CD4-positive, alpha-beta T cell (primary cell): ENCODE results near the gene DUSP11. TPM values are rescaled to one million over a fixed set of nuclear protein-coding genes. Genes with fewer than 3 reads are reported as not detected.

Experiments used
- ATAC-seq: fragments of 200-7000 bp; cut with Tn5 transposase; one replicate; pipeline ENCODE4 v1.10.0; 2022; ENCODE audit warnings: mild to moderate bottlenecking; ENCODE audit not compliant: poor library complexity
- CTCF ChIA-PET: fragments of 350-600 bp; sonication (Branson Sonifier 250); formaldehyde crosslinking; loops from one replicate; lab custom pipeline; 2021; ENCODE audit warnings: antibody characterized with exemption, inconsistent platforms; lab: Charles Lee
- POLR2A ChIA-PET: fragments of 350-600 bp; sonication (Branson Sonifier 250); formaldehyde crosslinking; loops from one replicate; lab custom pipeline; 2021; ENCODE audit warnings: antibody characterized with exemption, inconsistent platforms; lab: Charles Lee
- DNase-seq, 14 experiments: peaks; one replicate each; pipeline ENCODE4 v3.0.0-alpha.2; 2013 to 2020; ENCODE audit warnings: mixed read lengths in 2 of 14
- H3K27ac ChIP-seq, 2 donors: one replicate each; pipeline versions ENCODE4 v1.5.1 to v1.7.0; 2013; ENCODE audit warnings: low read length in 2 of 2, low read depth in 1 of 2, mild to moderate bottlenecking in 1 of 2
- H3K27me3 ChIP-seq, 2 experiments: 1 replicate in 1 of 2; 2 replicates in 1 of 2; pipeline versions ENCODE4 v1.6.1 to v1.7.0; 2013; ENCODE audit warnings: low read length in 2 of 2, control low read depth in 1 of 2, mild to moderate bottlenecking in 1 of 2, moderate library complexity in 1 of 2; ENCODE audit not compliant: insufficient read depth in 2 of 2, control insufficient read depth in 1 of 2
- H3K36me3 ChIP-seq: one replicate; pipeline ENCODE4 v1.6.1; 2013; ENCODE audit warnings: low read length, control low read depth; ENCODE audit not compliant: insufficient read depth
- H3K4me1 ChIP-seq: one replicate; pipeline ENCODE4 v1.6.1; 2013; ENCODE audit warnings: low read length, control low read depth; ENCODE audit not compliant: insufficient read depth
- H3K4me3 ChIP-seq: one replicate; pipeline ENCODE4 v1.5.1; 2013; ENCODE audit warnings: mild to moderate bottlenecking, low read length, moderate library complexity
- H3K9me3 ChIP-seq, 2 experiments: 1 replicate in 1 of 2; 2 replicates in 1 of 2; pipeline versions ENCODE4 v1.6.1 to v1.7.0; 2013; ENCODE audit warnings: low read length in 2 of 2, mild to moderate bottlenecking in 2 of 2, control low read depth in 1 of 2, moderate library complexity in 1 of 2; ENCODE audit not compliant: control insufficient read depth in 1 of 2, insufficient read depth in 1 of 2
- H3K27ac Mint-ChIP-seq: one replicate; pipeline ENCODE4 v1.8.0; 2020; ENCODE audit warnings: mixed read lengths
- H3K27me3 Mint-ChIP-seq: one replicate; pipeline ENCODE4 v1.8.0; 2021; ENCODE audit warnings: mixed read lengths
- H3K36me3 Mint-ChIP-seq: one replicate; pipeline ENCODE4 v1.8.0; 2021; ENCODE audit warnings: low read depth, mixed read lengths
- H3K4me1 Mint-ChIP-seq: one replicate; pipeline ENCODE4 v1.8.0; 2021; ENCODE audit warnings: low read depth, mixed read lengths
- H3K4me3 Mint-ChIP-seq: one replicate; pipeline ENCODE4 v1.8.0; 2020; ENCODE audit warnings: mild to moderate bottlenecking, mixed read lengths
- H3K9me3 Mint-ChIP-seq: one replicate; pipeline ENCODE4 v1.8.0; 2020; ENCODE audit warnings: mixed read lengths
- intact Hi-C, 2 experiments: fragments of 100-400 bp; cut with DNase I in 1 of 2; cut with micrococcal nuclease in 1 of 2; formaldehyde crosslinking; loops; one replicate each; pipeline versions ENCODE4 v1.15.1 to v1.9.0; 2023 to 2025; cut with DNase I, micrococcal nuclease
- total RNA-seq, 174 experiments: library from RNA in 2 of 174; stranded (reverse) in 2 of 174; gene quantifications; one replicate each; pipeline ENCODE4 v1.2.3 and lab custom pipeline; 2021 to 2026
- TF ChIP-seq, protein P1 (sequence below): fragments of 200-600 bp; IDR thresholded peaks from one replicate; pipeline ENCODE4 v1.8.0; 2022; ENCODE audit warnings: antibody characterized with exemption, mild to moderate bottlenecking

DUSP11 gene
- total RNA-seq, 2 experiments from 2014 or later, result 57.1 to 61.5 TPM

GRCh38 chr2:73770725-73771124 is 9.2 kb downstream of the DUSP11 start:
- intact Hi-C loops, result loop anchor here in 1 of 2 experiments (10.0 kb wide), 1 partner anchor 76 kb away; no protein-coding TSS in a partner anchor
- ChIA-PET CTCF (no interaction called here), POLR2A (no interaction called here)
- Mint-ChIP-seq H3K4me3 (no peak overlapping the region), H3K27ac (no peak overlapping the region), H3K4me1 (peaks cover 51% of the 10 kb centered on the region), H3K36me3 (peaks cover 92% of the 10 kb centered on the region), H3K9me3 (no peaks in the 10 kb centered on the region), H3K27me3 (no peaks in the 10 kb centered on the region)
- peaks cover 79% of the 10 kb centered on the region for H3K36me3 ChIP-seq
- no peaks in the 10 kb centered on the region for H3K27me3 ChIP-seq
- H3K27ac ChIP-seq, result no peak overlapping the region
- H3K9me3 ChIP-seq, result no peaks in the 10 kb centered on the region
- no peak overlapping the region for H3K4me3 ChIP-seq
- no peaks in the 10 kb centered on the region for H3K4me1 ChIP-seq
- ATAC-seq (no peak), DNase-seq (no peak)
- TF ChIP-seq, protein P1, sequence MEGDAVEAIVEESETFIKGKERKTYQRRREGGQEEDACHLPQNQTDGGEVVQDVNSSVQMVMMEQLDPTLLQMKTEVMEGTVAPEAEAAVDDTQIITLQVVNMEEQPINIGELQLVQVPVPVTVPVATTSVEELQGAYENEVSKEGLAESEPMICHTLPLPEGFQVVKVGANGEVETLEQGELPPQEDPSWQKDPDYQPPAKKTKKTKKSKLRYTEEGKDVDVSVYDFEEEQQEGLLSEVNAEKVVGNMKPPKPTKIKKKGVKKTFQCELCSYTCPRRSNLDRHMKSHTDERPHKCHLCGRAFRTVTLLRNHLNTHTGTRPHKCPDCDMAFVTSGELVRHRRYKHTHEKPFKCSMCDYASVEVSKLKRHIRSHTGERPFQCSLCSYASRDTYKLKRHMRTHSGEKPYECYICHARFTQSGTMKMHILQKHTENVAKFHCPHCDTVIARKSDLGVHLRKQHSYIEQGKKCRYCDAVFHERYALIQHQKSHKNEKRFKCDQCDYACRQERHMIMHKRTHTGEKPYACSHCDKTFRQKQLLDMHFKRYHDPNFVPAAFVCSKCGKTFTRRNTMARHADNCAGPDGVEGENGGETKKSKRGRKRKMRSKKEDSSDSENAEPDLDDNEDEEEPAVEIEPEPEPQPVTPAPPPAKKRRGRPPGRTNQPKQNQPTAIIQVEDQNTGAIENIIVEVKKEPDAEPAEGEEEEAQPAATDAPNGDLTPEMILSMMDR, result no peak

GRCh38 chr2:73766994-73767393 is 12.9 kb downstream of the DUSP11 start:
- Histone ChIP-seq H3K27me3 (no peaks in the 10 kb centered on the region), H3K9me3 (no peaks in the 10 kb centered on the region), H3K36me3 (peaks cover 74% of the 10 kb centered on the region), H3K27ac (no peak overlapping the region), H3K4me3 (no peak overlapping the region), H3K4me1 (no peaks in the 10 kb centered on the region)
- Mint-ChIP-seq H3K9me3 (no peaks in the 10 kb centered on the region), H3K27ac (no peak overlapping the region), H3K27me3 (no peaks in the 10 kb centered on the region), H3K4me1 (peaks cover 25% of the 10 kb centered on the region), H3K36me3 (peaks cover 92% of the 10 kb centered on the region), H3K4me3 (no peak overlapping the region)
- DNase-seq (no peak), ATAC-seq (no peak)
- intact Hi-C loops, result no loop called here
- TF ChIP-seq, protein P1, result no peak
- ChIA-PET CTCF (no interaction called here), POLR2A (no interaction called here)

GRCh38 chr2:73766349-73766748 is 13.6 kb downstream of the DUSP11 start:
- intact Hi-C loops, result no loop called here
- TF ChIP-seq, protein P1, result no peak
- no peaks in the 10 kb centered on the region for H3K27me3 Mint-ChIP-seq
- no peak for ATAC-seq
- no peaks in the 10 kb centered on the region for H3K9me3 Mint-ChIP-seq
- H3K4me3 Mint-ChIP-seq, result no peak overlapping the region
- peaks cover 94% of the 10 kb centered on the region for H3K36me3 Mint-ChIP-seq
- Histone ChIP-seq H3K36me3 (peaks cover 77% of the 10 kb centered on the region), H3K9me3 (no peaks in the 10 kb centered on the region), H3K4me3 (no peak overlapping the region), H3K27me3 (no peaks in the 10 kb centered on the region), H3K4me1 (no peaks in the 10 kb centered on the region), H3K27ac (no peak overlapping the region)
- POLR2A ChIA-PET, result no interaction called here
- CTCF ChIA-PET, result no interaction called here
- no peak for DNase-seq
- H3K27ac Mint-ChIP-seq, result no peak overlapping the region
- peaks cover 23% of the 10 kb centered on the region for H3K4me1 Mint-ChIP-seq
